ENCODE results near the gene ZBTB25.

ZBTB25 gene

DNA sequence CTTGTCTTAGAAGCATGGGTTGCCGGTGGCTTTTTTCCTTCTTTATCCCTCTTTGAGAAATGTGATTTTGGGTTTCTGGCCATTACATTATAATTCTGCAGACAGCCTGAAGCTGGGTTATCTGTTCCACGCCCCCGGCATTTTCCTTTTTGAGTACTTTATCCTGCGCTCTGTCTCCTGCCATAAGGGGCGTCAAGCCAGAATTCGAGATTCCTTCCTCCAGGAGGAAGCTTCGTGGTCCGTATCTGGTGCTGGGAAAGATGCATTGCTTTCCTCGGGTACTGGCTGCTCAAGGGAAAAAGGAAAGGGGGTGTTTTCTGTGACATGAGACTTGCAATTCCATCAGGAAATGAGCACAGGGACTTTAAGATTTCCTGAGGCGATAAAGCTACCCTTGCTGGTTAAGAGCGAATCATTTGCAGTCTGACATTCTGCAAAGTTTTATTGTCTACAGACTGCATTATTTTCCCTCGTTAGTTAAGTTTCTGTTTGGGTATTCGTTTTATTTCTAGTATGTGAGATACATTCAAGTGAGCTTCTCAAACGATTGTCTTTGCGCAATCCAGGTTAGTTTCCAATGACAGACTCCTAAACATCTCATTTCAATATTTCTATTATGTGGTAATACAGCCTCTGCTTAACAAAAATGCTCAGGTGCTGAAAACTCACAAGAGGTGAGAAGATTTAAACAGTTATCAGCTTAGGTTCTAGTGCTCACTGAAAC is 37.6 kb downstream of the ZBTB25 start:
- Histone ChIP-seq H4K20me1 (ENCODE audit: low read depth, low read length) (no peaks in the 10 kb centered on the region), H3K27ac (ENCODE audit: low read depth, low read length) (peak overlapping the region; percentile 45), H3K9ac (ENCODE audit: low read length) (peak overlapping the region; percentile 62), H3F3A (ENCODE audit: insufficient read depth) (peaks cover 65% of the 10 kb centered on the region), H3K36me3 (ENCODE audit: low read length) (no peaks in the 10 kb centered on the region), H3K4me2 (ENCODE audit: low read depth, low read length, poor library complexity, severe bottlenecking) (peak overlapping the region; percentile 91), H3K9me3 (ENCODE audit: insufficient read depth, low read length) (no peaks in the 10 kb centered on the region), H3K79me2 (ENCODE audit: insufficient read depth, low read length) (no peaks in the 10 kb centered on the region; the same call in 1 of the 2 replicates), H3K4me3 (ENCODE audit: insufficient read depth, low read length, poor library complexity, severe bottlenecking) (peak overlapping the region; percentile 62), H2AFZ (ENCODE audit: low read depth, low read length, severe bottlenecking) (no peak overlapping the region), H3K9me2 (replicated peaks; ENCODE audit: insufficient read depth, low read length) (no peaks in the 10 kb centered on the region), H3K27me3 (ENCODE audit: low read length) (no peaks in the 10 kb centered on the region)
- TF ChIP-seq, protein P1, sequence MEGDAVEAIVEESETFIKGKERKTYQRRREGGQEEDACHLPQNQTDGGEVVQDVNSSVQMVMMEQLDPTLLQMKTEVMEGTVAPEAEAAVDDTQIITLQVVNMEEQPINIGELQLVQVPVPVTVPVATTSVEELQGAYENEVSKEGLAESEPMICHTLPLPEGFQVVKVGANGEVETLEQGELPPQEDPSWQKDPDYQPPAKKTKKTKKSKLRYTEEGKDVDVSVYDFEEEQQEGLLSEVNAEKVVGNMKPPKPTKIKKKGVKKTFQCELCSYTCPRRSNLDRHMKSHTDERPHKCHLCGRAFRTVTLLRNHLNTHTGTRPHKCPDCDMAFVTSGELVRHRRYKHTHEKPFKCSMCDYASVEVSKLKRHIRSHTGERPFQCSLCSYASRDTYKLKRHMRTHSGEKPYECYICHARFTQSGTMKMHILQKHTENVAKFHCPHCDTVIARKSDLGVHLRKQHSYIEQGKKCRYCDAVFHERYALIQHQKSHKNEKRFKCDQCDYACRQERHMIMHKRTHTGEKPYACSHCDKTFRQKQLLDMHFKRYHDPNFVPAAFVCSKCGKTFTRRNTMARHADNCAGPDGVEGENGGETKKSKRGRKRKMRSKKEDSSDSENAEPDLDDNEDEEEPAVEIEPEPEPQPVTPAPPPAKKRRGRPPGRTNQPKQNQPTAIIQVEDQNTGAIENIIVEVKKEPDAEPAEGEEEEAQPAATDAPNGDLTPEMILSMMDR (IDR thresholded peaks at IDR 0.05; ENCODE audit: insufficient read depth, low read length, poor library complexity, severe bottlenecking), result no peak
- TF ChIP-seq EZH2phosphoT487 (conservative IDR thresholded peaks at IDR 0.05; ENCODE audit: low read length), result no peak

DNA sequence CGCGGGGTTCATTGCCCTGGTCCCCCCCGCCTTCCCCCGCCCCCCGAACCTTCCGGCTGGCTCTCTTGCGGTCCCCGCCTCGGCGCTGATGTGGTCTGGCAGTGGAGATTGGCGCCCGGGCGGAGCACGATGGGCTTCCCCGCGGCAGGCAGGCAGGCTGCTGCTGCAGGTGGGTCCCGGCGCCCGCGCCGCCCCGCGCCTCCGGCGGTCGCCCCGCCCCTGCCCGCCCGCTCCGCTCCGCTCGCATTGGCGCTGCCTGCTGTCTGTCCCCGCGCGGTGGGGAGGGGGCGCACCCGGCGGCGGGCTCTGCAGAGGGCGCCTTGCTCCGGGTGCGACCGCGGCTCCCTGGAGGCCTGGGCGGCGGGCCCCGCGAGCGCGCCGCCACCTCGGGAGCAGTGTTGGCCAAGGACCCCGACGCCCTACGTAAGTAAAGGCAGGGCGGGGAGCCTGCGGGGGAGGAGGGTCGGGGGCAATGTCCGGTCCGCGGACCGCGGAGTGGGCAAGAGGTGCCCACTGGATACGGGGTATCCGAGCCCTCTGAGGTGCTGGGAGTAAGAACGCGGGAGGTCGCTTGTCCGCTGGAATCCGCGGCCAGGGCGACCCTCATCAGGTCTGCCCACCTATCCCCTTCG is 38.3 kb downstream of the ZBTB25 start, which contains the start of gene AKAP5:
TSS of gene AKAP5 (plus strand) at position 309 of the 632 bp plus-strand sequence. CDS start 2,896 bp downstream, outside the sequence.
- no peaks in the 10 kb centered on the region for H3K36me3 ChIP-seq (ENCODE audit: low read length)
- H3K9me2 ChIP-seq (replicated peaks; ENCODE audit: insufficient read depth, low read length), result no peaks in the 10 kb centered on the region
- H3K79me2 ChIP-seq (ENCODE audit: insufficient read depth, low read length), result no peaks in the 10 kb centered on the region; the same call in 1 of the 2 replicates
- peak within 1 kb of the TSS; percentile 91 for H3K4me2 ChIP-seq (ENCODE audit: low read depth, low read length, poor library complexity, severe bottlenecking)
- H3K27me3 ChIP-seq (ENCODE audit: low read length), result no peaks in the 10 kb centered on the region
- no peaks in the 10 kb centered on the region for H3K9me3 ChIP-seq (ENCODE audit: insufficient read depth, low read length)
- H4K20me1 ChIP-seq (ENCODE audit: low read depth, low read length), result no peaks in the 10 kb centered on the region
- H2AFZ ChIP-seq (ENCODE audit: low read depth, low read length, severe bottlenecking), result peak within 1 kb of the TSS; percentile 49
- TF ChIP-seq, protein P1 (IDR thresholded peaks at IDR 0.05; ENCODE audit: insufficient read depth, low read length, poor library complexity, severe bottlenecking), result no peak
- TF ChIP-seq EZH2phosphoT487 (conservative IDR thresholded peaks at IDR 0.05; ENCODE audit: low read length), result no peak
- H3K4me3 ChIP-seq (ENCODE audit: insufficient read depth, low read length, poor library complexity, severe bottlenecking), result peak within 1 kb of the TSS; percentile 62
- peak within 1 kb of the TSS; percentile 62 for H3K9ac ChIP-seq (ENCODE audit: low read length)
- peak within 1 kb of the TSS; percentile 76 for H3K27ac ChIP-seq (ENCODE audit: low read depth, low read length)
- H3F3A ChIP-seq (ENCODE audit: insufficient read depth), result peaks cover 61% of the 10 kb centered on the region

DNA sequence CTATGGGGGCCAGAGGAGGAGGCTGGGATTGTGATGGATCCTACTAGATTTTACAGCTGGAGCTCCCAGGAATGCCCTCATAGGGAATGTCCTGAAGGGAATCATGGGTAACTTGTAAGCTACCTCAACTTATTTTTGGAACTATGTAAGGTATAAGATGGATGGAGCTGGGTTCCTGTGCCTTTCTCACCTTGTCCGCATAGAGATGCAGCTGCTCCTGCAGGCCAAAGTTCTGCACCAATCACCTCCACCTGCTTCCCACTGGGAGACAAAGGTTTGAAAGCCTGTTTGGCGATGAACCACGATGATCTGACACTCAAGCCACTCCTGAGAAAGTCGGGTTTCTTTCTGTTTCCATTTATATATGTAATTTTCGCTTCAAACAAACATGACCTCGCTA is 39.0 kb downstream of the ZBTB25 start:
- Histone ChIP-seq H4K20me1 (ENCODE audit: low read depth, low read length) (no peaks in the 10 kb centered on the region), H3K9me3 (ENCODE audit: insufficient read depth, low read length) (no peaks in the 10 kb centered on the region), H3K4me3 (ENCODE audit: insufficient read depth, low read length, poor library complexity, severe bottlenecking) (peak overlapping the region; percentile 62), H3K4me2 (ENCODE audit: low read depth, low read length, poor library complexity, severe bottlenecking) (peak overlapping the region; percentile 91), H3K9me2 (replicated peaks; ENCODE audit: insufficient read depth, low read length) (no peaks in the 10 kb centered on the region), H3K9ac (ENCODE audit: low read length) (peak overlapping the region; percentile 62), H3F3A (ENCODE audit: insufficient read depth) (peaks cover 66% of the 10 kb centered on the region), H2AFZ (ENCODE audit: low read depth, low read length, severe bottlenecking) (peak overlapping the region; percentile 49), H3K27ac (ENCODE audit: low read depth, low read length) (peak overlapping the region; percentile 76), H3K36me3 (ENCODE audit: low read length) (no peaks in the 10 kb centered on the region), H3K27me3 (ENCODE audit: low read length) (no peaks in the 10 kb centered on the region), H3K79me2 (ENCODE audit: insufficient read depth, low read length) (no peaks in the 10 kb centered on the region; the same call in 1 of the 2 replicates)
- TF ChIP-seq, protein P1 (IDR thresholded peaks at IDR 0.05; ENCODE audit: insufficient read depth, low read length, poor library complexity, severe bottlenecking), result no peak
- TF ChIP-seq EZH2phosphoT487 (conservative IDR thresholded peaks at IDR 0.05; ENCODE audit: low read length), result no peak
